Smooth muscle cell of trachea (primary cell): ENCODE data around the gene ZFAND4. TPM values are rescaled to one million over a fixed set of nuclear protein-coding genes. Genes with fewer than 3 reads are reported as not detected.

ENCODE experiments used
- total RNA-seq: library from RNA; depleted of rRNA; stranded (reverse); fragments of >200 nt; gene quantifications from 2 replicates; pipeline ENCODE4 v1.2.1, GENCODE V29; 2014

Gene ZFAND4
- total RNA-seq = 6.3 and 9.8 TPM in 2 replicates

GRCh38 chr10:45672181-45673073 lies at the start of gene ZFAND4:
TSS of gene ZFAND4 (minus strand) at chr10:45672772. CDS start at chr10:45663725, 9,047 bp downstream.

Other genes starting within 250 kb of the ZFAND4 start
- gene WASHC2C, start 54.5 kb upstream of the ZFAND4 start, total RNA-seq = 62.0 and 62.4 TPM in 2 replicates
- gene AGAP4, start 174.7 kb upstream of the ZFAND4 start, total RNA-seq = 3.8 and 6.3 TPM in 2 replicates